ENCODE measurements around the gene TAF4B. TPM values are rescaled to one million over a fixed set of nuclear protein-coding genes. Genes with fewer than 3 reads are reported as not detected.

Gene TAF4B
- total and polyA plus RNA-seq, 2 of the 8 experiments (the other 6 are each of a cell fraction or from before 2014, with no cell fraction given), result 9.3 to 19.8 TPM

- peak; percentile 81 for TF ChIP-seq KDM4A (IDR thresholded peaks at IDR 0.05; ENCODE audit: low read depth, low read length, severe bottlenecking)
- TF ChIP-seq POLR2AphosphoS5 (IDR thresholded peaks at IDR 0.05; ENCODE audit: low read depth, low read length), result peak; percentile 71
- peak; percentile 87 for TF ChIP-seq E2F6 (IDR thresholded peaks at IDR 0.05)
- TF ChIP-seq BACH1 (IDR thresholded peaks at IDR 0.05; ENCODE audit: low read length), result 0 out of 2 replicates have a peak, but pooled peaks have one; percentile 46
- TF ChIP-seq KDM1A (IDR thresholded peaks at IDR 0.05; ENCODE audit: borderline replicate concordance, low read length), result 0 out of 2 replicates have a peak, but pooled peaks have one; percentile 30
- peak; percentile 56 for TF ChIP-seq NRF1 (IDR thresholded peaks at IDR 0.05; ENCODE audit: low read depth, low read length)
- peak; percentile 66 for TF ChIP-seq USF2 (IDR thresholded peaks at IDR 0.05; ENCODE audit: low read length)
- peak; percentile 86 for TF ChIP-seq CREB1 (IDR thresholded peaks at IDR 0.05)
- peak; percentile 64 to 86 for TF ChIP-seq POLR2A (IDR thresholded peaks at IDR 0.05; ENCODE audit: control extremely low read depth in 1 of 2, low read depth in 2 of 2, low read length in 2 of 2)
- TF ChIP-seq GABPA (IDR thresholded peaks at IDR 0.05; ENCODE audit: borderline replicate concordance, insufficient read depth, low read length), result no peak
- TF ChIP-seq RBBP5 (IDR thresholded peaks at IDR 0.05; ENCODE audit: borderline replicate concordance, low read depth, low read length), result peak; percentile 63; the same call in 1 of the 2 replicates
- peak in 1 of 2 experiments; percentile 91; a peak in 2 of 4 replicates for TF ChIP-seq HDAC2 (IDR thresholded peaks at IDR 0.05; ENCODE audit: borderline replicate concordance in 1 of 2, low read depth in 2 of 2, low read length in 2 of 2)
- peak; percentile 69; the same call in 1 of the 2 replicates for TF ChIP-seq YY1 (IDR thresholded peaks at IDR 0.05; ENCODE audit: low read depth, low read length)
- no peak for TF ChIP-seq SP2 (IDR thresholded peaks at IDR 0.05; ENCODE audit: low read length)
- TF ChIP-seq PHF8 (conservative IDR thresholded peaks at IDR 0.05; ENCODE audit: low read depth, low read length), result peak; percentile 79
- TF ChIP-seq MAX (IDR thresholded peaks at IDR 0.05), result peak; percentile 97
- TF ChIP-seq TBP (IDR thresholded peaks at IDR 0.05; ENCODE audit: low read depth, low read length), result peak; percentile 80
These were observed at the start of gene TAF4B (continued) for GRCh38 chr18:26226229-26227050.
